H9 (cell line): ENCODE measurements around the gene UBE2L6. TPM values are rescaled to one million over a fixed set of nuclear protein-coding genes. Genes with fewer than 3 reads are reported as not detected.

ENCODE experiments used
- DNase-seq: peaks from one replicate; pipeline ENCODE4 v3.0.0-alpha.2; 2017
- H2AFZ ChIP-seq: one replicate; pipeline ENCODE4 v1.6.1; 2013; ENCODE audit warnings: mild to moderate bottlenecking, low read length, control low read depth, moderate library complexity
- H2AK5ac ChIP-seq: 2 replicates; pipeline ENCODE4 v1.6.1; 2013; ENCODE audit warnings: low read length, control low read depth, mixed read lengths; ENCODE audit not compliant: insufficient read length
- H2BK120ac ChIP-seq: one replicate; pipeline ENCODE4 v1.6.1; 2013; ENCODE audit warnings: low read depth, mild to moderate bottlenecking, low read length, control low read depth, inconsistent platforms; ENCODE audit not compliant: poor library complexity, severe bottlenecking
- H2BK12ac ChIP-seq: 2 replicates; pipeline ENCODE4 v1.6.1; 2013; ENCODE audit warnings: low read length, control low read depth, mixed read lengths, low read depth; ENCODE audit not compliant: insufficient read length
- H2BK15ac ChIP-seq: 2 replicates; pipeline ENCODE4 v1.6.1; 2013; ENCODE audit warnings: low read depth, low read length, control low read depth
- H2BK20ac ChIP-seq: one replicate; pipeline ENCODE4 v1.6.1; 2013; ENCODE audit warnings: low read depth, mild to moderate bottlenecking, low read length, control low read depth, inconsistent platforms; ENCODE audit not compliant: poor library complexity, severe bottlenecking
- H2BK5ac ChIP-seq: 2 replicates; pipeline ENCODE4 v1.6.1; 2013; ENCODE audit warnings: low read length, control low read depth, mixed read lengths; ENCODE audit not compliant: insufficient read length
- H3K14ac ChIP-seq: 2 replicates; pipeline ENCODE4 v1.6.1; 2013; ENCODE audit warnings: low read length, control low read depth; ENCODE audit not compliant: insufficient read depth
- H3K18ac ChIP-seq: 2 replicates; pipeline ENCODE4 v1.6.1; 2013; ENCODE audit warnings: low read depth, mild to moderate bottlenecking, mixed read lengths, low read length, control low read depth; ENCODE audit not compliant: insufficient read length
- H3K23ac ChIP-seq: 2 replicates; pipeline ENCODE4 v1.6.1; 2013; ENCODE audit warnings: low read length, control low read depth, mixed read lengths, low read depth; ENCODE audit not compliant: insufficient read length
- H3K23me2 ChIP-seq: 2 replicates; pipeline ENCODE4 v1.6.1; 2013; ENCODE audit warnings: low read depth, mild to moderate bottlenecking, mixed read lengths, low read length, control low read depth; ENCODE audit not compliant: insufficient read length, poor library complexity, severe bottlenecking
- H3K27ac ChIP-seq: 2 replicates; pipeline ENCODE4 v1.5.1; 2013; ENCODE audit warnings: low read length, control low read depth, mixed read lengths, low read depth; ENCODE audit not compliant: insufficient read length
- H3K27me3 ChIP-seq: 2 replicates; pipeline ENCODE4 v1.6.1; 2013; ENCODE audit warnings: low read length, control low read depth, inconsistent platforms; ENCODE audit not compliant: insufficient read depth
- H3K4ac ChIP-seq: 2 replicates; pipeline ENCODE4 v1.6.1; 2013; ENCODE audit warnings: low read depth, mild to moderate bottlenecking, control low read depth, inconsistent platforms, low read length, moderate library complexity
- H3K4me1 ChIP-seq: 2 replicates; pipeline ENCODE4 v1.6.1; 2013; ENCODE audit warnings: low read length, control low read depth, inconsistent platforms; ENCODE audit not compliant: insufficient read depth
- H3K4me2 ChIP-seq: 2 replicates; pipeline ENCODE4 v1.6.1; 2013; ENCODE audit warnings: low read length, control low read depth, mixed read lengths; ENCODE audit not compliant: insufficient read length, insufficient read depth
- H3K56ac ChIP-seq: 2 replicates; pipeline ENCODE4 v1.6.1; 2013; ENCODE audit warnings: low read depth, mild to moderate bottlenecking, mixed read lengths, low read length, control low read depth; ENCODE audit not compliant: insufficient read length
- H3K79me1 ChIP-seq: 2 replicates; pipeline ENCODE4 v1.6.1; 2013; ENCODE audit warnings: low read depth, mild to moderate bottlenecking, moderate library complexity, low read length, control low read depth, inconsistent platforms; ENCODE audit not compliant: insufficient read depth, poor library complexity, severe bottlenecking
- H3K79me2 ChIP-seq: 2 replicates; pipeline ENCODE4 v1.6.1; 2013; ENCODE audit warnings: low read length, control low read depth, inconsistent platforms; ENCODE audit not compliant: insufficient read depth
- H3K9ac ChIP-seq: 2 replicates; pipeline ENCODE4 v1.6.1; 2013; ENCODE audit warnings: low read length, control low read depth, mixed read lengths; ENCODE audit not compliant: insufficient read length; ENCODE audit errors: extremely low read depth
- H3K9me3 ChIP-seq: one replicate; pipeline ENCODE4 v1.6.1; 2013; ENCODE audit warnings: low read depth, low read length, inconsistent platforms; ENCODE audit not compliant: control insufficient read depth
- H3T11ph ChIP-seq: one replicate; pipeline ENCODE4 v1.6.1; 2013; ENCODE audit warnings: mild to moderate bottlenecking, low read length, control low read depth, inconsistent platforms
- H4K20me1 ChIP-seq: one replicate; pipeline ENCODE4 v1.6.1; 2013; ENCODE audit not compliant: control insufficient read depth, insufficient read length, insufficient read depth
- H4K5ac ChIP-seq: 2 replicates; pipeline ENCODE4 v1.6.1; 2013; ENCODE audit warnings: low read depth, mild to moderate bottlenecking, mixed read lengths, low read length, control low read depth; ENCODE audit not compliant: insufficient read length
- H4K8ac ChIP-seq: replicated peaks from 2 replicates; pipeline ENCODE4 v1.6.1; 2013; ENCODE audit warnings: low read length, control low read depth, mixed read lengths, low read depth; ENCODE audit not compliant: insufficient read length
- H4K91ac ChIP-seq: 2 replicates; pipeline ENCODE4 v1.6.1; 2013; ENCODE audit warnings: low read depth, mild to moderate bottlenecking, moderate library complexity, mixed read lengths, low read length, control low read depth; ENCODE audit not compliant: insufficient read length
- H3K27ac Mint-ChIP-seq, 3 experiments: 2 replicates in 2 of 3; 3 replicates in 1 of 3; pipeline ENCODE4 v1.8.0; 2020 to 2021; ENCODE audit warnings: mixed read lengths in 3 of 3, mild to moderate bottlenecking in 1 of 3, moderate library complexity in 1 of 3
- H3K27me3 Mint-ChIP-seq: 2 replicates; pipeline ENCODE4 v1.8.0; 2021; ENCODE audit warnings: low read depth, mild to moderate bottlenecking, moderate library complexity, mixed read lengths
- H3K36me3 Mint-ChIP-seq, 3 experiments: 2 replicates in 2 of 3; 3 replicates in 1 of 3; pipeline ENCODE4 v1.8.0; 2020 to 2021; ENCODE audit warnings: low read depth in 3 of 3, mixed read lengths in 3 of 3; ENCODE audit not compliant: insufficient read depth in 1 of 3
- H3K4me1 Mint-ChIP-seq, 2 experiments: 2 replicates each; pipeline ENCODE4 v1.8.0; 2020; ENCODE audit warnings: mixed read lengths in 2 of 2
- H3K4me3 Mint-ChIP-seq, 2 experiments: 2 replicates in 1 of 2; 3 replicates in 1 of 2; pipeline ENCODE4 v1.8.0; 2020 to 2021; ENCODE audit warnings: mild to moderate bottlenecking in 2 of 2, mixed read lengths in 2 of 2, moderate library complexity in 1 of 2
- H3K9me3 Mint-ChIP-seq, 2 experiments: 2 replicates in 1 of 2; 3 replicates in 1 of 2; pipeline ENCODE4 v1.8.0; 2020; ENCODE audit warnings: mild to moderate bottlenecking in 2 of 2, mixed read lengths in 2 of 2, moderate library complexity in 1 of 2
- total RNA-seq: library from RNA; stranded (reverse); gene quantifications from 2 replicates; pipeline ENCODE4 v1.2.1, GENCODE V29; 2021
- TF ChIP-seq, protein P1 (sequence below): fragments of 200-600 bp; sonication (generic); conservative IDR thresholded peaks from 3 replicates; pipeline ENCODE4 v1.8.0; 2021; ENCODE audit warnings: antibody characterized with exemption, mild to moderate bottlenecking

UBE2L6 gene
- total RNA-seq, 1 experiment from 2014 or later: 38.9 TPM

DNA sequence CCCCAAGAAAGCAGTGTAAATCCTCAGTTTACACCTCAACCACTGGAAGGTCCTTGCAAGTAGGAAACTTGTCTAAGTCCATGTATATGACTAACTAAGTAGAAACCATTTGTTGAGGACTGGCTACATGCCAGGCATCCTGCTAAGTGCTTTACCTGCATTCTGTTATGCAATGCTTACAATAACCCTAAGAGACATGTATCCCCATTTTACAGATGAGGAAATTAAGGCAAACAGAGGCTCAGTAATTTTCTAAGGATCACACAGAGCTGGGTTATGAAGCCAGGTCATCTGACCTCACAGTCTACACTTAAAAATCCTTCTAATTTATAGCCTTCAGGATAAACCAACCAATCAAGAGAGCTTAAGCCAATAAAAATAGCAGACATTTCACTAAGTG is 38.5 kb downstream of the UBE2L6 start:
- peaks cover 5% of the 10 kb centered on the region for H3K27me3 Mint-ChIP-seq
- H3K9me3 Mint-ChIP-seq: no peaks in the 10 kb centered on the region; a peak in 1 of 5 replicates
- H3K9ac ChIP-seq: no peak overlapping the region
- no peak overlapping the region for H3K4ac ChIP-seq
- H3T11ph ChIP-seq: no peak overlapping the region
- H2AFZ ChIP-seq: no peak overlapping the region
- H3K23me2 ChIP-seq: peaks cover 10% of the 10 kb centered on the region
- no peak overlapping the region for H2BK120ac ChIP-seq
- H2BK12ac ChIP-seq: no peak overlapping the region
- H3K4me1 ChIP-seq: no peaks in the 10 kb centered on the region
- H3K14ac ChIP-seq: no peak overlapping the region
- no peak overlapping the region for H3K18ac ChIP-seq
- H4K20me1 ChIP-seq: no peaks in the 10 kb centered on the region
- no peak overlapping the region for H2BK5ac ChIP-seq
- no peak overlapping the region for H3K23ac ChIP-seq
- no peak overlapping the region for H4K5ac ChIP-seq
- DNase-seq: no peak
- no peaks in the 10 kb centered on the region for H3K9me3 ChIP-seq
- H3K27me3 ChIP-seq: no peaks in the 10 kb centered on the region
- H2AK5ac ChIP-seq: no peak overlapping the region
- H3K4me3 Mint-ChIP-seq: peak overlapping the region; percentile 35 to 47; a peak in 4 of 5 replicates
- TF ChIP-seq, protein P1, sequence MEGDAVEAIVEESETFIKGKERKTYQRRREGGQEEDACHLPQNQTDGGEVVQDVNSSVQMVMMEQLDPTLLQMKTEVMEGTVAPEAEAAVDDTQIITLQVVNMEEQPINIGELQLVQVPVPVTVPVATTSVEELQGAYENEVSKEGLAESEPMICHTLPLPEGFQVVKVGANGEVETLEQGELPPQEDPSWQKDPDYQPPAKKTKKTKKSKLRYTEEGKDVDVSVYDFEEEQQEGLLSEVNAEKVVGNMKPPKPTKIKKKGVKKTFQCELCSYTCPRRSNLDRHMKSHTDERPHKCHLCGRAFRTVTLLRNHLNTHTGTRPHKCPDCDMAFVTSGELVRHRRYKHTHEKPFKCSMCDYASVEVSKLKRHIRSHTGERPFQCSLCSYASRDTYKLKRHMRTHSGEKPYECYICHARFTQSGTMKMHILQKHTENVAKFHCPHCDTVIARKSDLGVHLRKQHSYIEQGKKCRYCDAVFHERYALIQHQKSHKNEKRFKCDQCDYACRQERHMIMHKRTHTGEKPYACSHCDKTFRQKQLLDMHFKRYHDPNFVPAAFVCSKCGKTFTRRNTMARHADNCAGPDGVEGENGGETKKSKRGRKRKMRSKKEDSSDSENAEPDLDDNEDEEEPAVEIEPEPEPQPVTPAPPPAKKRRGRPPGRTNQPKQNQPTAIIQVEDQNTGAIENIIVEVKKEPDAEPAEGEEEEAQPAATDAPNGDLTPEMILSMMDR: no peak
- H2BK20ac ChIP-seq: no peak overlapping the region
- no peak overlapping the region for H4K91ac ChIP-seq
- H3K56ac ChIP-seq: no peak overlapping the region
- no peak overlapping the region for H3K27ac ChIP-seq
- H3K4me1 Mint-ChIP-seq: peaks cover 16 to 19% of the 10 kb centered on the region in 2 experiments
- H4K8ac ChIP-seq: no peak overlapping the region
- peaks cover 8 to 16% (median 16%) of the 10 kb centered on the region in 3 experiments for H3K36me3 Mint-ChIP-seq
- no peak overlapping the region for H3K4me2 ChIP-seq
- H2BK15ac ChIP-seq: no peak overlapping the region
- no peak overlapping the region for H3K27ac Mint-ChIP-seq
- peaks cover 5% of the 10 kb centered on the region; the same call in 1 of the 2 replicates for H3K79me2 ChIP-seq
- no peaks in the 10 kb centered on the region for H3K79me1 ChIP-seq
